MG63 (cell line): ENCODE results near the gene ELMO3. TPM values are rescaled to one million over a fixed set of nuclear protein-coding genes. Genes with fewer than 3 reads are reported as not detected.
A peak's percentile ranks its signal among the peaks of the same experiment; 100 is the strongest.

Experiments
- DNase-seq: peaks from one replicate; pipeline ENCODE4 v3.0.0-alpha.2; 2020
- H3K27me3 ChIP-seq: fragments of 250-450 bp; sonication (Bioruptor Pico); 2 replicates; pipeline ENCODE4 v1.5.1; 2020; ENCODE audit warnings: mild to moderate bottlenecking, moderate library complexity
- H3K36me3 ChIP-seq: fragments of 250-450 bp; sonication (Bioruptor Pico); 2 replicates; pipeline ENCODE4 v1.5.1; 2020; ENCODE audit warnings: mild to moderate bottlenecking, moderate library complexity
- H3K4me3 ChIP-seq: fragments of 250-450 bp; sonication (Bioruptor Pico); 2 replicates; pipeline ENCODE4 v1.5.1; 2020; ENCODE audit warnings: mild to moderate bottlenecking, moderate library complexity
- H3K9me3 ChIP-seq: fragments of 250-450 bp; sonication (Bioruptor Pico); 2 replicates; pipeline ENCODE4 v1.5.1; 2020; ENCODE audit warnings: mild to moderate bottlenecking, moderate library complexity
- total RNA-seq: library from RNA; depleted of rRNA; stranded (reverse); fragments of >200 nt; shearing (Covaris generic); gene quantifications from 2 replicates; pipeline ENCODE4 v1.2.3, GENCODE V29; 2014; ENCODE audit warnings: low replicate concordance

Gene ELMO3
- total RNA-seq, 1 experiment from 2014 or later: 1.9 TPM

GRCh38 chr16:67201411-67202345 lies 2.7 kb downstream of the ELMO3 start:
- no peaks in the 10 kb centered on the region for H3K9me3 ChIP-seq
- DNase-seq: no peak
- H3K36me3 ChIP-seq: peaks cover 6% of the 10 kb centered on the region

GRCh38 chr16:67202426-67202825 lies 3.5 kb downstream of the ELMO3 start:
- H3K36me3 ChIP-seq: peaks cover under 1% of the 10 kb centered on the region
- H3K27me3 ChIP-seq: no peaks in the 10 kb centered on the region
- H3K4me3 ChIP-seq: no peak overlapping the region
- no peak for DNase-seq
- no peaks in the 10 kb centered on the region for H3K9me3 ChIP-seq

More at GRCh38 chr16:67201411-67202345, 2.7 kb downstream of the ELMO3 start:
- Histone ChIP-seq H3K4me3 (no peak overlapping the region), H3K27me3 (no peaks in the 10 kb centered on the region)

- Histone ChIP-seq H3K4me3 (no peak overlapping the region), H3K27me3 (no peaks in the 10 kb centered on the region), H3K36me3 (no peaks in the 10 kb centered on the region; the same call in none of the 2 replicates), H3K9me3 (no peaks in the 10 kb centered on the region)
- no peak for DNase-seq
Measured at GRCh38 chr16:67202956-67203493, 4.1 kb downstream of the ELMO3 start.

GRCh38 chr16:67204076-67204475 lies 5.1 kb downstream of the ELMO3 start:
- H3K9me3 ChIP-seq: no peaks in the 10 kb centered on the region
- H3K36me3 ChIP-seq: no peaks in the 10 kb centered on the region; the same call in none of the 2 replicates
- no peaks in the 10 kb centered on the region for H3K27me3 ChIP-seq
- DNase-seq: no peak
- no peak overlapping the region for H3K4me3 ChIP-seq

GRCh38 chr16:67206129-67206837 lies 7.4 kb downstream of the ELMO3 start:
- Histone ChIP-seq H3K9me3 (no peaks in the 10 kb centered on the region), H3K27me3 (no peaks in the 10 kb centered on the region), H3K36me3 (no peaks in the 10 kb centered on the region; the same call in 1 of the 2 replicates), H3K4me3 (no peak overlapping the region)
- DNase-seq: no peak

GRCh38 chr16:67206838-67207248 lies 7.9 kb downstream of the ELMO3 start:
- no peaks in the 10 kb centered on the region for H3K9me3 ChIP-seq
- DNase-seq: no peak
- H3K4me3 ChIP-seq: no peak overlapping the region
- H3K36me3 ChIP-seq: no peaks in the 10 kb centered on the region
- H3K27me3 ChIP-seq: no peaks in the 10 kb centered on the region

- Histone ChIP-seq H3K4me3 (no peak overlapping the region), H3K36me3 (no peaks in the 10 kb centered on the region), H3K27me3 (no peaks in the 10 kb centered on the region), H3K9me3 (no peaks in the 10 kb centered on the region)
- DNase-seq: peak; percentile 41
Measured at GRCh38 chr16:67207249-67208091, 8.5 kb downstream of the ELMO3 start.

- DNase-seq: no peak
- Histone ChIP-seq H3K4me3 (no peak overlapping the region), H3K27me3 (no peaks in the 10 kb centered on the region), H3K36me3 (no peaks in the 10 kb centered on the region), H3K9me3 (no peaks in the 10 kb centered on the region)
Measured at GRCh38 chr16:67208154-67208896, 9.4 kb downstream of the ELMO3 start.

GRCh38 chr16:67209565-67209964 lies 10.6 kb downstream of the ELMO3 start:
- Histone ChIP-seq H3K4me3 (no peak overlapping the region), H3K27me3 (no peaks in the 10 kb centered on the region), H3K9me3 (no peaks in the 10 kb centered on the region), H3K36me3 (no peaks in the 10 kb centered on the region)
- no peak for DNase-seq

- DNase-seq: no peak
- Histone ChIP-seq H3K27me3 (no peaks in the 10 kb centered on the region), H3K36me3 (no peaks in the 10 kb centered on the region), H3K9me3 (no peaks in the 10 kb centered on the region), H3K4me3 (no peak overlapping the region)
Measured at GRCh38 chr16:67210069-67210937, 11.4 kb downstream of the ELMO3 start.

- no peaks in the 10 kb centered on the region for H3K9me3 ChIP-seq
- DNase-seq: no peak
- H3K4me3 ChIP-seq: no peak overlapping the region
- H3K36me3 ChIP-seq: no peaks in the 10 kb centered on the region
- H3K27me3 ChIP-seq: no peaks in the 10 kb centered on the region
Measured at GRCh38 chr16:67211674-67212073, 12.7 kb downstream of the ELMO3 start.

GRCh38 chr16:67212766-67213165 lies 13.8 kb downstream of the ELMO3 start:
- Histone ChIP-seq H3K36me3 (no peaks in the 10 kb centered on the region), H3K27me3 (no peaks in the 10 kb centered on the region), H3K4me3 (no peak overlapping the region), H3K9me3 (no peaks in the 10 kb centered on the region)
- no peak for DNase-seq

- Histone ChIP-seq H3K9me3 (no peaks in the 10 kb centered on the region), H3K4me3 (no peak overlapping the region), H3K36me3 (no peaks in the 10 kb centered on the region), H3K27me3 (no peaks in the 10 kb centered on the region)
- DNase-seq: no peak
Measured at GRCh38 chr16:67213197-67214019, 14.5 kb downstream of the ELMO3 start.

GRCh38 chr16:67215706-67216105 lies 16.8 kb downstream of the ELMO3 start:
- no peaks in the 10 kb centered on the region for H3K9me3 ChIP-seq
- no peaks in the 10 kb centered on the region for H3K36me3 ChIP-seq
- H3K27me3 ChIP-seq: no peaks in the 10 kb centered on the region
- no peak overlapping the region for H3K4me3 ChIP-seq
- DNase-seq: no peak
